RPMI7951 (cell line): Measurements from ENCODE around the gene RTCA. TPM values are rescaled to one million over a fixed set of nuclear protein-coding genes. Genes with fewer than 3 reads are reported as not detected.
"Not testable (repeated sequence)": the region's sequence is repeated elsewhere in the genome, so short reads cannot be mapped to it uniquely, and the experiment has no call there.

Experiments used
- DNase-seq: peaks from one replicate; pipeline ENCODE4 v3.0.0-alpha.2; 2012; ENCODE audit warnings: low read depth
- total RNA-seq: library from RNA; depleted of rRNA; stranded (reverse); fragments of >200 nt; shearing (Covaris generic); gene quantifications from 2 replicates; pipeline ENCODE4 v1.2.3, GENCODE V29; 2014

Gene RTCA
- total RNA-seq, 1 experiment from 2014 or later: 42.8 TPM

DNA sequence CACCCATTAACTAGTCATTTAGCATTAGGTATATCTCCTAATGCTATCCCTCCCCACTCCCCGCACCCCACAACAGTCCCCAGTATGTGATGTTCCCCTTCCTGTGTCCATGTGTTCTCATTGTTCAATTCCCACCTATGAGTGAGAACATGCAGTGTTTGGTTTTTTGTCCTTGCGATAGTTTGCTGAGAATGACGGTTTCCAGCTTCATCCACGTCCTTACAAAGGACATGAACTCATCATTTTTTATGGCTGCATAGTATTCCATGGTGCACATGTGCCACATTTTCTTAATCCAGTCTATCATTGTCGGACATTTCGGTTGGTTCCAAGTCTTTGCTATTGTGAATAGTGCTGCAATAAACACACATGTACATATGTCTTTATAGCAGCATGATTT is 7.6 kb upstream of the RTCA start:
- not testable (repeated sequence) for DNase-seq

DNA sequence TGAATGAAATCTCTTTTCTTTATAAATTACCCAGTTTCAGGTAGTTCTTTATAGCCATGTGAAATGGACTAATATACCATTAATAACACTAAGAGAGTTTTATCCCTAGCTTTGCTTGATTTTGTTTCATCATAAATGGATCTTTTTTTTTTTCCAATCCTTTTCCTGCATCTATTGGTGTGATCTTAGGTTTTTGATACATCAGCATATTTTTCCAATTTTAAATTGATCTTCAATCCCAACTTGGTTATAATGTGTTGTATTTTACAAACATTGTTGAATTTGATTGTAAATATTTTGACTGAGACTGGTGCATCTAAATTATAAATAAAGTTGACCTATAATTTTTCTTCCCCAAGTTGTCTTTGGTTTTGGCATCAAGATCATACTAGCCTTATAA is 4.3 kb upstream of the RTCA start:
- DNase-seq: no peak

DNA sequence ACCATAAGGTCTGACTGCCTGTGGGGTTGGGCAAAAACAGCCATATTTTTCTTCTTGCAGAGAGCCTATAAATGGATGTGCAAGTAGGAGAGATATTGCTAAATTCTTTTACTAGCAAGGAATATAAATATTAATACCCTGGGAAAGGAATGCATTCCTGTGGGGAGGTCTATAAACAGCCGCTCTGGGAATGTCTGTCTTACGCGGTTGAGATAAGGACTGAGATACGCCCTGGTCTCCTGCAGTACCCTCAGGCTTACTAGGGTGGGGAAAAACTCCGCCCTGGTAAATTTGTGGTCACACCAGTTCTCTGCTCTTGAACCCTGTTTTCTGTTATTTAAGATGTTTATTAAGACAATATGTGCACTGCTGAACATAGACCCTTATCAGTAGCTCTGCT is 1.9 kb upstream of the RTCA start:
- DNase-seq: not testable (repeated sequence)

DNA sequence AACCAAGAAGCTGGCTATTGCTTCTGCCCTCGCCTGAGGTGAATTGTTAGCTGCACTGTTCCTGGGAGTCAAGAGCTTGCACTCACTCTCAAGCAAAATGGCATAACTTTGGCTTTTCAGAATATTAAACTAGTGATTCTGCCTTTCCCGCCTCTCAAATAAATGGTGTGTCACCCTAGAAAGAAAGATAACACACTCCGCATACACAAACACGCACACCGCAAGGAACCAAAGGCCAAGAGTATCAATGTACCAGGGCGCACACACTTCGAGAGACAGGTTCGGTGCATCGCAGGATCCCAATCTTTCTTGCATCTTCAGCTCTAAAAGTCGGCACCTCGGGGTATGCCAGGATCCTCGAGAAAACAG is 470 bp upstream of the RTCA start:
- DNase-seq: peak; percentile 51

DNA sequence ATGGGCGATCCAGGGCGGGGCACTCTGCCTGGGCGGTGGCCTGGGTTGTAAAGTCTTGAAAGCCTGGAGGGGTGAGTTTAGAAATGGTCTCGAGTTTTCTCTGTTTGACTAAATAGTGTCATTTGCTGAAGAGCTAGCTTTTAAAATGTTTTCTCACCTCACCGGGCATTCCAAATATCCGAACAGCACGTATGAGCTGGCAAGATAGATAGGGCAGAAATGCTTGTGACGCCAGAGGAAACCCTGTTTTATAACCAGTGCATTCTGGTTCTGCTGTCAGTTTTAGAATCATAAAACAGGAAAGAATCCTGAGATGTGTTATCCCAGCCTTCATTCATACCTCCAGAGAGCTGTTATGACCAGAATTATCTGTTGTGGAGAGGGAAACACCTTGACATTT is 725 bp downstream of the RTCA start:
- no peak for DNase-seq

DNA sequence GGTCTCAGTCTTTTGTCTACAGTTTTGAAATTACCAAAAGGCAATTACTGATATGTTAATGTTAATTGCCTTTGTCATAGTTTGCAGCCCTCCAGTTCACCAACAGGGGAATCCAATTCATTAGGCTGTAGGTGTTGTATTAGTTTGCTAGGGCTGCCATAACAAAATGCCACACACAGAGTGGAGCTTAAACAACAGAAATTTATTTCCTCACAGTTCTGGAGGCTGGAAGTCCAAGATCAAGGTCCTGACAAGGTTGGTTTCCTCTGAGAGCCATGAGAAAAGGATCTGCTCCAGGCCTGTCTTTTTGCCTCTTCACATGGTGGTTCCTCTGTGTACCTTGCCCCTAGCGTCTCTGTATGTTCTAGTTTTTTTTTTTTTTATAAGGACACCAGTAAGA is 1.3 kb downstream of the RTCA start:
- DNase-seq: no peak

DNA sequence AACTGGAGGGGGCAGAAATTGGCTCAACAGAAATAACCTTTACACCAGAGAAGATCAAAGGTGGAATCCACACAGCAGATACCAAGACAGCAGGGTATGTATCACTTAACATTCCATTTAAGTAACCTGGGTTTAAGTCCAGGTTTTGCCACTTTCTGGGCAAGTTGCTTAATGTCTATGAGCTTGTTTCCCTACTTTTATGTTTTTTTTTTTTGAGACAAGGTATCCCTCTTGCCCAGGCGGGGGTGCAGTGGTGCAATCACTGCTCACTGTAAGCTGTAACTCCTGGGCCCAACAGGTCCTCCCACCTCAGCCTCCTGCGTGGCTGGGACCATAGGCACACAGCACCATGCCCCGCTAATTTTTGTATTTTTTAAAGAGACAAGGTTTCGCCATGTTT is 2.2 kb downstream of the RTCA start:
- DNase-seq: no peak

DNA sequence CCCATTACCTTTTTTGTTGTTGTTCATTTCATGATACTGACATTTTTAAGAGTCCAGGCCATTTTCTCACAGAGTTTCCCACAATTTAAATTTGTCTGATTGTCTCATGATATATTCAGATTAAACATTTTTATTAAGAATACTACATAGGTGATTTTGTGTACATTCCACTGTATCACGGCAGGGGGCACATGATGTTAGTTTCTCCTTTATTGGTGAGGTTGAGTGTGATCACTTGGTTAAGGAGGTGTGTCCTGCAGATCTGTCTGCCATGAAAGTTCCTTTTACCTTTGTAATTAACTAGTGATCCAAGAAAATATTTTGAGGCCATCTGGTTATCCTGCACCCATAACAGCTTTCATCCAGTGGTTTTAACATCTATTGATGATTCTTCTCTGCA is 11.8 kb downstream of the RTCA start:
- peak; percentile 11 for DNase-seq

DNA sequence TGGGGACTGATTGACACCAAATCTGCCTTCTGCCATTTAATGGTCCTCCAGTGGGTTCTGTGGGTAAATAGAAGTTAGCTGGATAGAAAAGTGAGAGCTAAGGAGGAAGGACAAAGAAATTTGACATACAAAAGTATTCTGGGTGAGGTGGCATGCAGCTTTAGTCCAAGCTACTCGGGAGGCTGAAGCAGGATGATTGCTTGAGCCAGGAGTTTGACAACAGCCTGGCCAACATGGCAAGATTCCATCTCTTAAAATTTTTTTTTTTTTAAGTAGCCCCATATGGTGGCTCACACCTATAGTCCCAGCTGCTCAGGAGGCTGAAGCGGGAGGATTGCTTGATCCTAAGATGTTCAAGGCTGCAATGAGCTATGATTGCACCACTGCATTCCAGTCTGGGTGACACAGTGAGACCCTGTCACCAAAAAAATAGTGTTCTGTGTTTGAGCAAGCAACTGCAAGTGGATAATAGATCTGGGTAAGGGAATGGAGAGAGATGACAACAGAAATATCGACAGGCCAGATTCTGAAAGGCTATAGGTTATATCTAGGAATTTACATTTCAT is 13.4 kb downstream of the RTCA start:
- DNase-seq: no peak

DNA sequence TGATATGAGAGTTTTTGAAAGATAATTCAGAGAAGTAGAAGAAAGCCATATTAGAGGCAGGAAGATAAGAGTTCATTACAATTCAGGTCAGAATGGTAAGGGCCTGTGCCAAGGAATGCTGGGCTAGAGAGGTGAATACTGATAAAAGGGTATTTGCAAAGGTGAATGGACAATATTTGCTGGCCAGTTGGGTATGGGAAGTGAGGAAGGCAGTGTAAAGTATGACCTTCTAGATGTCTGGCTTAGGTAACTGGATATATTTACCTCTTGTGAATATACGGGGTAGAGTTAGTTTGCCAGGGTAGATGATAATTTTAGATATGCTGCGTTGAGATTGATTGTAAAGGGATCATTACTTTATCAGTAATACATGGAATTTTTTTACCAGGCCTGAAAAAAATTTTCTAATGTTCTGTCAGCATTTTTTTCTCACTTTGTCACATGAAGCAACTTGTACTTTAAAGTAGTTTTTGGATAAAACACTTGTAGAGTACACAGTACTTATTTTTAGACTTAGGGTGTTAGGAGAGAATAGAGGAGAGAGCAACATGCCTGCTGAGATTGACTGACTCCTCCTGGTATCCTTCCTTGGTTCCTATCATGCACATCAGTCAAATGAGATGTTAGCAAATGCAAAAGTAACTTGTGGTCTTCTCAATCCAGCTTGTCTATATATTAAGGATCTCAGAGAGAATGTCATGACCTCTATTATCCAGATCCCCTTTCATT is 14.1 kb downstream of the RTCA start:
- DNase-seq: no peak

DNA sequence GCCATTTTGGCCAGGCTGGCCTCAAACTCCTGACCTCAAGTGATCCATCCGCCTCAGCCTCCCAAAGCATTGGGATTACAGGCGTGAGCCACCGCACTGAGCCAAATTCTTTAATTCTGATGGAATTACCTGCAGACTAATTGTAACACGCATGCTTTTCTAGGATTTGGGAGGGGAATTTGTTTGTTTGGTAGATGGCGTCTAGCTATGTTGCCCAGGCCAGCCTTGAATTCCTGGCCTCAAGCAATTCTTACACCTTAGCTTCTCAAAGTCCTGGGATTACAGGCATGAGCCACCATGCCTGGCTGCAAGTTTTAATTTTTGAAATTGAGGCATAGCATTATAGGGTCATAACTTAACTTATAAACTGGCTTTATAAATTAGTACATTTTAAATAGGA is 18.6 kb downstream of the RTCA start:
- DNase-seq: no peak

DNA sequence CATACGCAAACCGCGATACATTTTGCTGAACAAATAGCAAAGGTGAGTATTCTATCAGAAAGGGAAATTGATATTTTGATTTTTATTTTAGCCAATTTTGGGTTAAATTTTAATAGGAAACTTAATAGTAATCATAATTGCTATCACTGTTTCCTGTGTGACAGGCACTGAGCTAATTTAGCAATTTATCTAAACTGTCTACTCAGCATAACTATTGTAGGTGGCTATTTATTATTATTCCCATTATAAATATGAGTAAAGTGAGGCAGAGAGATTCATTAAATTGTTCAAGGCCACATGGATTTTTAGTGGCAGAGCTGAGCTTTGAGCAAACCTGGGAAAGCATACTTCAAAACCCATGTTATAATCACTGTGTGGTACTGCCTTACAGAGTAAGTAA is 21.1 kb downstream of the RTCA start:
- no peak for DNase-seq

DNA sequence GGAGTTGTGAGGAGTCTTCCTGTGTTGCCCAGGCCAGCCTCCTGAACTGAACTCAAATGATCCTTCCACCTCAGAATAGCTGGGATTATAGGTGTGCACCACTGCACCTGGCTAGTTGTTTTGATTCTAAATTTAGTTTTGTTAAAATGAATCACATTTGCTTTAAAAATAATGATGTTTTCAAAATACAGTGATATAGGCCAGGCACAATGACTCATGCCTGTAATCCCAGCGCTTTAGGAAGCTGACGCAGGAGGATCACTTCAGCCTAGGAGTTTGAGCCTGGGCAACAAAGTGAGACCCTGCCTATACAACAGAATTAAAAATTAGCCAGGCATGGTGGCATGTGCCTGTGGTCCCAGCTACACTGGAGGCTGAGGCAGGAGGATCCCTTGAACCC is 24.3 kb downstream of the RTCA start:
- no peak for DNase-seq

DNA sequence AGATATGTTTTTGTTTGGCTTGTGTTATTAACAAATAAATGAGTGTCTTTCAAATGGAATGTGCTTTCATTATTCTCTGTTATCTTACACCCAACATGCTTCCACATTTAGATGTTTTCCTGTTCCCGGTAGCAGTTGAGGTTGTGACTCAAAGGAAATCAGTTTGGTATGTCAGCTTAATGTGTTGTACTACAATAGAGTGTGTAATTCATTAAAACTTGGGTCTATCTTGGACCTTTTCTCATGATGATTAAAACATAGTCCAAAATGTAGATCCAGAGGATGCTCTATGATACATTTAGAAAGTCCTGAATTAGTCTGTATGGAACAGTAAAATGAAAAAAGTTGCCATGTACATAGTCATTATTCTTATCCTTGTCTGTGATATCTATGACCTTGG is 26.7 kb downstream of the RTCA start:
- DNase-seq: no peak

DNA sequence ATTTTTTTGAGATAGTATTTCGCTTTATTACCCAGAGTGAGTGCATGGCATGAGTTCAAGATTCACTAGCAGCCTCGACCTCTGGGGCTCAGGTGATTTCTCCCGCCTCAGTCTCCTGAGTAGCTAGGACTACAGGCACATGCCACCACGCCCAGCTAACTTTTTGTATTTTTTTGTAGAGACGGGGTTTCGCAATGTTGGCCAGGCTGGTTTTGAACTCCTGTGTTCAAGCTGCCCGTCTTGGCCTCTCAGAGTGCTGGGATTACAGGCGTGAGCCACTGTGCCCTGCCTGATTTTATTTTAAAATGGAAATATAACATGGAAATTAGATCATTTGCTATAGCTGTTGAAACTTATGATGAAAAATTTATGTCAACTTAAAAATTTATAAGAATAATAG is 30.1 kb downstream of the RTCA start:
- DNase-seq: no peak

DNA sequence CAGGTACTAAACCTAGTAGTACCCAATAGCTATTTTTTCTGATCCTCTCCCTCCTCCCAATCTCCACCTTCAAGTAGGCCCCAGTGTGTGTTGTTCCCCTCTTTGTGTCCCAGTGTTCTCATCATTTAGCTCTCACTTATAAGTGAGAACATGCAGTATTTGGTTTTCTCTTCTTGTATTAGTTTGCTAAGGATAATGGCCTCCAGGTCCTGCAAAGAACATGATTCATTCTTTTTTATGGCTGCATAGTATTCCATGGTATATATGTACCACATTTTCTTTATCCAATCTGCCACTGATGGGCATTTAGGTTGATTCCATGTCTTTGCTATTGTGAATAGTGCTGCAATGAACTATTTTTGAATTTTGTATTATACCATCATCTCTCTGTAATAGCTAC is 31.0 kb downstream of the RTCA start:
- DNase-seq: not testable (repeated sequence)

DNA sequence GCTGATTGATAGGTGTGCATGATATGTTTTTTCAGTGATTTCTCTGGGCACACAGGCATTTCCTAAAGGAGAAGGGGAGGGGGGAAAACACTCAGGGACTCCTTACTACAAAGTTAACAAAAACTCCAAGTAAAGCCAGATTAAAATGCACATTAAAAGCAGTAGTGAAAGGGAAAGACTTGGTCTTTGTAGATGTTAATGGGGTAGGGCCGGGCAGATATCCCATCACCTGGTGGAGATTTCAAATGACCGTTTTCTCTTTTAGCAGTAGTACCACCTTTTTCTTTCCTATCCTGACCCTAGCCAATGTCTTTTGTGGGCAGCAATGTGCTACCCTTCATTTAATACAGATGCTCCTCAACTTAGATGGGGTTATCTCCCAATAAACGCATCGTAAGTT is 32.5 kb downstream of the RTCA start:
- DNase-seq: no peak

DNA sequence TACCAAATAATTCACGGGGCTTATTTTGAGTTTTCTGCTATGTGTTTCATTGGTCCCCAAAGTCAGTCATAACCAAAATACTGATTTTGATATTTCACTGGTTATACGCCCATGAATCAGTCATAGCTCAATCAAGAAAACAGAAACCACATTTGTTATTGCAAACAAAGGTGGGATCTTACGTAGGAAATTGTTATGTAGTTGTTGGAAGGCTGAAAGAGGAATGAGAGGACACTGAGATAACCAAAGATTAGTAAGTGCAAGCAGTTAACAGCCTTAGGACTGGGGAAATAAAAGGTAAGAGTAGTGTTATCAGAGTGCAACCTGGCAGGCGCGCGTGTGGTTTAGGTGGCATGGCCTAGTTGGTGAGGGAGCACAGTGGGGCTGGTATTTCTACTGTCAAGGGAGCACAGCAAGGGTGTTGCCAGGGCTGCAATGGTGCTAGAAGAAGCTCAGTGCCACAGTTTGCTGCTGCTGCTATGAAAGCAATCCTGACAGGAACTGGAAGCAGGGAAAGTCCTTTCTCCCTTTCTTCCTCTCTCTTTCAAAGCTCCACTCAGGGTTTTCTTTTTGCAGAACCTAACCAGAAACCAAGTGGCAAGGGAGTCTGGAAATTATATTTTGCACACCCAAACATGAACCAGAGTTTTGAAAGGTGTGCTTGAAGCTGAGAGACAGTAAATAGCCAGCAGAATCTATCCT is 33.7 kb downstream of the RTCA start:
- no peak for DNase-seq

DNA sequence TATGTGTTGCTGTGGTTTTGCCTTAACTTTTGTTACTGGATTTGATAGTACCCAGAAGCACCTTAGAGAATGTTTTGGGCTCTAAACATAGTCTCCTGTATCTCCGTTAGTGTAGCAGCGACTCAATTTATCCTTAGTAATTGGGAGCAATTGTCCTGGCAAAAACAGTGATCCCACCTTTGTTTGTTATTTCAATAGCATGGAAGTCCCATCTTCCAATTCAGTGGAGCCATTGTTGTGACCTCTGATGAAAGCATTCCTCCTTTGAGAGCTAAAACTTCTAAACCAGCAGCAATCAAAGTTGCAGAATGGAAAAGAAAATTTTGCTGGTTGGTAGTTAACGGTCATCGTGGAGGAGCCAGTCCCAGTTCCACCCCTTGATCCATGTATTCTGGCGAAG is 34.7 kb downstream of the RTCA start:
- DNase-seq: no peak

DNA sequence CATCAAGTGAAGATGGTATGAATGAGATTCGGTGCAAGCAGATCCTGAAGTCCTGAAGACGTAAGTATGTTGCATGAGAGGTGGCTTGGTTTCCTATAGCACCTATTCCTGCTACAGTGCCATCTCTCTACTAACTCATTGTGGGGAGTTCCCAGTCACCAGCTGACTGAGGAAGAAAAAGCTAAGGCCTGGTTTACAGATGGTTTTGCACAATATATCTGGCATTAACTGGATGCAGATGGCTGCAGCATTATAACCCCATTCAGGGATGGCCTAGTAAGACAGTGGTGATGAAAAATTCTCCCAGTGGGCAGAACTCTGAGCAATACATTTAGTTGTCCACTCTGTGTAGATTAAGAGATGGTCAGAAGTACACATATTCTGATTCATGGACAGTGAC is 36.7 kb downstream of the RTCA start:
- DNase-seq: peak; percentile 9

DNA sequence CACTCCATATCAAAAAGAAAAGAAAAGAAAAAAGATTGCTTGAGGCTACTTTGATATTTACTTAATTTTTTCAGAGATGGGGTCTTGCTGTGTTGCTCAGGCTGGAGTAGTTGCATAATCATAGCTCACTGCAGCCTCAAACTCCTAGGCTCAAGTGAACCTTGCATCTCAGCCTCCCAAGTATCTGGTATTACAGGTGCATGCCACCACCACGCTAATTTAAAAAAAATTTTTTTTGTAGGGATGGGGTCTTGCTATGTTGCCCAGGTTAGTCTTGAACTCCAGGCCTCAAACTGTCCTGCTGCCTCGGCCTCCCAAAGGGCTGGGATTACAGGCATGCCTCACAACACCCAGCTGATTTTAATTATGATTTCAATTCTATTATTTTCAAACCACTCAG is 38.2 kb downstream of the RTCA start:
- no peak for DNase-seq

DNA sequence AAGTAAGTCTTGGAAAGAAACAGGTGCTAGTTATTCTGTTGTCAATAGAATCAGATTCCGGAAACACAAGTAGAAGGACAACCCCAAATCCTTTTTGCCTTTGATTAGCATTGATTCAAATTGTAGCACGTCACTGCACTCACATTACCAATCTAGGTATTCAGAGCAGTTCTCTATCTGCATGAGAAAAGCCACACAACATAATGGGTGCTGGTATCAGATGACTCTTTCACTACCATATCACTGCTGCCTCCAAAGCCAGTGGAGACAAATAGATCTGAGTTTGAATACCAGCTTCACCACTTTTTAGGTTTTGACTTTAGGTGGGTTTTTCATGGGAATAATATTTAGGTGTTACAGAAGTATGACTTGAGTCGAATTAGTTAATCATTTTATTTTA is 38.9 kb downstream of the RTCA start:
- no peak for DNase-seq

DNA sequence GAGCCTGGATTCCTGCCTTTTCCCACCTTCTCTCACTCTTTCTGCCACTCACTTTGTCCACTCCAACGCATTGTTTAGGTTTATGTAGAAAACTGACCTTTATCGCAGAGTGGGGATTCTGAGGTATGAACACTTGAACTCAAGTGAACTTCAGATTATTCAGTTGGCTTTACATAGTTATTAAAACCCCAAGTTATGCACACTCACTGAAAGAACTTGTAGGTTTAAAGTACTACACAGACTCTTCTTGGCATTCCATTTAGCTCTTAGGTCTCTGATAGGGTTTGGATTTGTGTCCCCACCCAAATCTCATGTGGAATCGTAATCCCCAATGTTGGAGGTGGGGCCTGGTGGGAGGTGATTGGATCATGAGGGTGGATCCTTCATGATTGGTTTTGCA is 39.9 kb downstream of the RTCA start:
- no peak for DNase-seq
